Nephron (organoid): ENCODE results near the gene CELF4.

Experiments used
- H3K27ac Mint-ChIP-seq, 3 experiments: 2 replicates each; pipeline ENCODE4 v1.8.0; 2020; ENCODE audit warnings: mixed read lengths in 3 of 3, mild to moderate bottlenecking in 2 of 3, moderate library complexity in 1 of 3
- H3K27me3 Mint-ChIP-seq: 2 replicates; pipeline ENCODE4 v1.8.0; 2021; ENCODE audit warnings: low read depth, mild to moderate bottlenecking, moderate library complexity, mixed read lengths
- H3K36me3 Mint-ChIP-seq: 2 replicates; pipeline ENCODE4 v1.8.0; 2020; ENCODE audit warnings: low read depth, mixed read lengths
- H3K4me1 Mint-ChIP-seq: 2 replicates; pipeline ENCODE4 v1.8.0; 2020; ENCODE audit warnings: mixed read lengths
- H3K4me3 Mint-ChIP-seq, 3 experiments: 2 replicates each; pipeline ENCODE4 v1.8.0; 2020; ENCODE audit warnings: mild to moderate bottlenecking in 3 of 3, mixed read lengths in 3 of 3, moderate library complexity in 2 of 3
- H3K9me3 Mint-ChIP-seq: 2 replicates; pipeline ENCODE4 v1.8.0; 2020; ENCODE audit warnings: mixed read lengths
- CTCF ChIP-seq, 3 experiments: fragments of 200-600 bp; sonication (generic); IDR thresholded peaks; one replicate each; pipeline ENCODE4 v1.5.0; 2021; ENCODE audit warnings: antibody characterized with exemption in 3 of 3; ENCODE audit not compliant: unreplicated experiment in 3 of 3

The CELF4 gene

GRCh38 chr18:37441821-37442220 is 123.8 kb downstream of the CELF4 start:
- H3K27me3 Mint-ChIP-seq, result peaks cover 41% of the 10 kb centered on the region
- H3K4me3 Mint-ChIP-seq, result no peak overlapping the region
- no peak overlapping the region for H3K27ac Mint-ChIP-seq
- H3K36me3 Mint-ChIP-seq, result no peaks in the 10 kb centered on the region
- no peaks in the 10 kb centered on the region for H3K9me3 Mint-ChIP-seq
- H3K4me1 Mint-ChIP-seq, result peaks cover 36% of the 10 kb centered on the region
- TF ChIP-seq CTCF (IDR thresholded peaks at IDR 0.05; ENCODE audit: unreplicated experiment in 3 of 3), result no peak

- peaks cover 36% of the 10 kb centered on the region for H3K4me1 Mint-ChIP-seq
- H3K36me3 Mint-ChIP-seq, result no peaks in the 10 kb centered on the region
- no peaks in the 10 kb centered on the region for H3K9me3 Mint-ChIP-seq
- H3K27me3 Mint-ChIP-seq, result peaks cover 38% of the 10 kb centered on the region
- H3K27ac Mint-ChIP-seq, result peak overlapping the region in 1 of 3 experiments; percentile 29
- no peak overlapping the region for H3K4me3 Mint-ChIP-seq
- TF ChIP-seq CTCF (IDR thresholded peaks at IDR 0.05; ENCODE audit: unreplicated experiment in 3 of 3), result no peak
Observed at GRCh38 chr18:37440206-37440605, 125.4 kb downstream of the CELF4 start.

- Mint-ChIP-seq H3K27me3 (peaks cover 25% of the 10 kb centered on the region), H3K4me1 (peaks cover 21% of the 10 kb centered on the region), H3K36me3 (no peaks in the 10 kb centered on the region), H3K27ac (peak overlapping the region in 1 of 3 experiments; percentile 42), H3K9me3 (no peaks in the 10 kb centered on the region), H3K4me3 (no peak overlapping the region)
- no peak for TF ChIP-seq CTCF (IDR thresholded peaks at IDR 0.05; ENCODE audit: unreplicated experiment in 3 of 3)
Observed at GRCh38 chr18:37438417-37439180, 127.0 kb downstream of the CELF4 start.

- H3K36me3 Mint-ChIP-seq, result no peaks in the 10 kb centered on the region
- H3K27ac Mint-ChIP-seq, result no peak overlapping the region
- peaks cover 6% of the 10 kb centered on the region for H3K4me1 Mint-ChIP-seq
- no peaks in the 10 kb centered on the region for H3K9me3 Mint-ChIP-seq
- peaks cover 19% of the 10 kb centered on the region for H3K27me3 Mint-ChIP-seq
- H3K4me3 Mint-ChIP-seq, result no peak overlapping the region
- TF ChIP-seq CTCF (IDR thresholded peaks at IDR 0.05; ENCODE audit: unreplicated experiment in 3 of 3), result no peak
Observed at GRCh38 chr18:37435996-37436395, 129.6 kb downstream of the CELF4 start.

GRCh38 chr18:37435150-37435867 is 130.3 kb downstream of the CELF4 start:
- TF ChIP-seq CTCF (IDR thresholded peaks at IDR 0.05; ENCODE audit: unreplicated experiment in 3 of 3), result no peak
- Mint-ChIP-seq H3K36me3 (no peaks in the 10 kb centered on the region), H3K4me3 (no peak overlapping the region), H3K27me3 (peaks cover 19% of the 10 kb centered on the region), H3K9me3 (no peaks in the 10 kb centered on the region), H3K4me1 (no peaks in the 10 kb centered on the region), H3K27ac (no peak overlapping the region)
